Prostate gland (tissue), 2 donors: ENCODE data around the gene IL32.

Experiments
- CTCF ChIP-seq, 4 experiments: fragments of 200-600 bp in 2 of 4; fragments of 450-650 bp in 2 of 4; sonication (generic) in 2 of 4; IDR thresholded peaks; 1 replicate in 3 of 4; 2 replicates in 1 of 4; pipeline ENCODE4 v1.5.1; 2016 to 2019; ENCODE audit warnings: antibody characterized with exemption in 4 of 4, mild to moderate bottlenecking in 2 of 4, moderate library complexity in 2 of 4
- POLR2A ChIP-seq: fragments of 450-650 bp; IDR thresholded peaks from one replicate; pipeline ENCODE4 v1.6.1; 2016; ENCODE audit warnings: antibody characterized with exemption, mild to moderate bottlenecking

DNA sequence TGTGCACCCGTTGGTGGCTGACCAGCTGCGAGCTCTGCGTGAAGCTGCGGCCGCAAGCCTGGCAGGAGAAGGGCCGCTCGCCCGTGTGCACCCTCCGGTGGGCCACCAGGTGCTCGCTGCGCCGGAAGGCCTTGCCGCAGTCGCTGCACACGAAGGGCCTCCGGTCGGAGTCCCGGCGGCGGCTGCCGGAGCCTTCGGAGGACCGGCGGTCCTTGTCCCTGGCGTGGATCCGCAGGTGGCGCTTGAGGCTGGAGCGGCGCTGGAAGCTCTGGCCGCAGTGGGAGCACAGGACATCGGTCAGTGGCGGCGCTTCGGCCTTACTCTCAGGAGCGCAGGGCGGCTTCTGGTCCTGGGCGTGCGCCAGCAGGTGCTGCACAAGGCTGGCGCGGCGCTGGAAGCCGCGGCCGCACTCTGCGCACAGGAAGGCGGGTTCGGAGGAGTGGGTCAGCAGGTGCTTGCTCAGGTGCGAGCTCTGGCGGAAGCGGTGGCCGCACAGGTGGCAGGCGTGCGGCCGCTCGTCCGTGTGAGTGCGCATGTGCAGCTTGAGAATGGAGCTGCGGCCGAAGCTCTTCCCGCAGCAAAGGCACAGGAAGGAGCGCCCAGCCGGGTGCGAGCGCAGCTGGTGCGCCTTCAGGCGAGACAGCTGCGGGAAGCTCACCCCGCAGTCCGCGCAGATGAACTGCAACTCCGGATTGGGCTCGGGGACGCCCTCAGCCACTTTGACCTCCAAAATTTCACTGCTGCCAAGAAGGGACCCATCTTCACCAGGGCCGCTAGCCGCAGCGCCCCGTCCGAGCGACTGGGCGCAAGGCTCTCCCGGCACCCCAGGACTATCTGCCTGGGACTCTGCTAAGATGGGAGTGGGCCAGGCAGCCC, 24.5 kb downstream of the IL32 start:
- TF ChIP-seq CTCF (IDR thresholded peaks at IDR 0.05) (no peak), POLR2A (no peak)
